Measurements from ENCODE around the gene GRIK5.

The GRIK5 gene

GRCh38 chr19:41988947-41989346 lies 81.1 kb downstream of the GRIK5 start:
- H3K9ac ChIP-seq (ENCODE audit: low read length in 2 of 2) = no peak overlapping the region
- H3K27me3 ChIP-seq (ENCODE audit: control insufficient read depth in 1 of 2, insufficient read depth in 2 of 2, low read length in 2 of 2) = peaks cover 19 to 22% of the 10 kb centered on the region in 2 donors
- no peak overlapping the region for H3K27ac ChIP-seq (ENCODE audit: low read length)
- H3K4me3 ChIP-seq (ENCODE audit: low read length in 2 of 2) = no peak overlapping the region
- H3K4me1 ChIP-seq (ENCODE audit: control insufficient read depth, insufficient read depth, low read length) = peaks cover 5% of the 10 kb centered on the region
- H3K36me3 ChIP-seq (ENCODE audit: control insufficient read depth in 2 of 2, insufficient read depth in 2 of 2, low read length in 2 of 2) = no peaks in the 10 kb centered on the region
- no peaks in the 10 kb centered on the region for H3K9me3 ChIP-seq (ENCODE audit: control insufficient read depth in 2 of 2, low read length in 2 of 2)

- peaks cover 8 to 10% of the 10 kb centered on the region in 2 donors for H3K27me3 ChIP-seq (ENCODE audit: control insufficient read depth in 1 of 2, insufficient read depth in 2 of 2, low read length in 2 of 2)
- H3K27ac ChIP-seq (ENCODE audit: low read length) = no peak overlapping the region
- no peak overlapping the region for H3K4me3 ChIP-seq (ENCODE audit: low read length in 2 of 2)
- H3K36me3 ChIP-seq (ENCODE audit: control insufficient read depth in 2 of 2, insufficient read depth in 2 of 2, low read length in 2 of 2) = no peaks in the 10 kb centered on the region
- H3K9me3 ChIP-seq (ENCODE audit: control insufficient read depth in 2 of 2, low read length in 2 of 2) = no peaks in the 10 kb centered on the region
- H3K4me1 ChIP-seq (ENCODE audit: control insufficient read depth, insufficient read depth, low read length) = no peaks in the 10 kb centered on the region
- H3K9ac ChIP-seq (ENCODE audit: low read length in 2 of 2) = no peak overlapping the region
Observed at GRCh38 chr19:41987141-41987860, 82.7 kb downstream of the GRIK5 start.

DNA sequence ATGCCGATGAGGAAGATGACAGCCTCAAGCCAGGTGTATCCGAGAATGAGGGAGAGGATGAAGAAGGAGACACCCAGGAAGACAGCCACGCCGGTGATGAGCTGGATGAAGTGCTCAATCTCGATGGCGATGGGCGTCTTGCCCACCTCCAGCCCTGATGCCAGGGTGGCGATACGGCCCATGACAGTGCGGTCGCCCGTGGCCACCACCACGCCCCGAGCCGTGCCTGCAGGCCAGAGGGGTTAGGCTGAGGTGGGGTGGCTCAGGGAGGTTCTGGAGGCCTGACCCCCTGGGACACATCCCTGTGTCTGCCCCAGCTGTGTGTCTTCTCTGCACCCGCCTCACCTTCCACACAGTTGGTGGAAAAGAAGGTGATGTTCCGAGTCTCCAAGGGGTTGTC lies 85.0 kb downstream of the GRIK5 start:
- H3K27me3 ChIP-seq (ENCODE audit: control insufficient read depth in 1 of 2, insufficient read depth in 2 of 2, low read length in 2 of 2) = no peaks in the 10 kb centered on the region
- H3K4me3 ChIP-seq (ENCODE audit: low read length in 2 of 2) = no peak overlapping the region
- no peaks in the 10 kb centered on the region for H3K9me3 ChIP-seq (ENCODE audit: control insufficient read depth in 2 of 2, low read length in 2 of 2)
- no peak overlapping the region for H3K27ac ChIP-seq (ENCODE audit: low read length)
- no peaks in the 10 kb centered on the region for H3K36me3 ChIP-seq (ENCODE audit: control insufficient read depth in 2 of 2, insufficient read depth in 2 of 2, low read length in 2 of 2)
- H3K9ac ChIP-seq (ENCODE audit: low read length in 2 of 2) = no peak overlapping the region
- no peaks in the 10 kb centered on the region for H3K4me1 ChIP-seq (ENCODE audit: control insufficient read depth, insufficient read depth, low read length)

- Histone ChIP-seq H3K36me3 (ENCODE audit: control insufficient read depth in 2 of 2, insufficient read depth in 2 of 2, low read length in 2 of 2) (no peaks in the 10 kb centered on the region), H3K27ac (ENCODE audit: low read length) (no peak overlapping the region), H3K4me3 (ENCODE audit: low read length in 2 of 2) (no peak overlapping the region), H3K9ac (ENCODE audit: low read length in 2 of 2) (no peak overlapping the region), H3K4me1 (ENCODE audit: control insufficient read depth, insufficient read depth, low read length) (no peaks in the 10 kb centered on the region), H3K27me3 (ENCODE audit: control insufficient read depth in 1 of 2, insufficient read depth in 2 of 2, low read length in 2 of 2) (no peaks in the 10 kb centered on the region), H3K9me3 (ENCODE audit: control insufficient read depth in 2 of 2, low read length in 2 of 2) (no peaks in the 10 kb centered on the region)
Observed at GRCh38 chr19:41981724-41982123, 88.3 kb downstream of the GRIK5 start.

- no peak overlapping the region for H3K9ac ChIP-seq (ENCODE audit: low read length in 2 of 2)
- no peaks in the 10 kb centered on the region for H3K4me1 ChIP-seq (ENCODE audit: control insufficient read depth, insufficient read depth, low read length)
- H3K9me3 ChIP-seq (ENCODE audit: control insufficient read depth in 2 of 2, low read length in 2 of 2) = no peaks in the 10 kb centered on the region
- H3K27ac ChIP-seq (ENCODE audit: low read length) = no peak overlapping the region
- H3K27me3 ChIP-seq (ENCODE audit: control insufficient read depth in 1 of 2, insufficient read depth in 2 of 2, low read length in 2 of 2) = no peaks in the 10 kb centered on the region
- no peaks in the 10 kb centered on the region for H3K36me3 ChIP-seq (ENCODE audit: control insufficient read depth in 2 of 2, insufficient read depth in 2 of 2, low read length in 2 of 2)
- H3K4me3 ChIP-seq (ENCODE audit: low read length in 2 of 2) = no peak overlapping the region
Observed at GRCh38 chr19:41978470-41978869, 91.5 kb downstream of the GRIK5 start.

- H3K4me3 ChIP-seq (ENCODE audit: low read length in 2 of 2) = no peak overlapping the region
- no peak overlapping the region for H3K9ac ChIP-seq (ENCODE audit: low read length in 2 of 2)
- no peaks in the 10 kb centered on the region for H3K27me3 ChIP-seq (ENCODE audit: control insufficient read depth in 1 of 2, insufficient read depth in 2 of 2, low read length in 2 of 2)
- no peaks in the 10 kb centered on the region for H3K36me3 ChIP-seq (ENCODE audit: control insufficient read depth in 2 of 2, insufficient read depth in 2 of 2, low read length in 2 of 2)
- H3K4me1 ChIP-seq (ENCODE audit: control insufficient read depth, insufficient read depth, low read length) = no peaks in the 10 kb centered on the region
- no peaks in the 10 kb centered on the region for H3K9me3 ChIP-seq (ENCODE audit: control insufficient read depth in 2 of 2, low read length in 2 of 2)
- H3K27ac ChIP-seq (ENCODE audit: low read length) = no peak overlapping the region
Observed at GRCh38 chr19:41977916-41978315, 92.1 kb downstream of the GRIK5 start.

DNA sequence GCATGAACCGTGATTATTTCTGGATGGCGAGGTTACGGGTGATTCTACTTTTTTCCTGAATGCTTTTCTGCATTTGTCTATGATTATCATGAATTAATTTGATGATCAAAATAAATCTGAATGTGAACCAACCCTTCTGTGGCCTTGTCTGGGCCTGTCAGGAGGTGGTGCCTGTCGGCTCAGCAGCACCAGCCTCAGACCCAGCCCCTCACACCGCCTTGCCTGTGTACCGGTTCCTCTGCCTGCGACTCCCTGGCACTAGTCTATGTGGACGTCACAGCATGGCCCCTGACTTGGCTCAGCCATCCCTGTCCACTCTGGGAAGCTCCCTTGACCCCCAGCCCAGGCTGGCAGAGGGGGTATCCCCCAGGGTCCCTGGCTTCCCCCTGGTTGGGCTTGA lies 95.4 kb downstream of the GRIK5 start:
- no peak overlapping the region for H3K4me3 ChIP-seq (ENCODE audit: low read length in 2 of 2)
- H3K9ac ChIP-seq (ENCODE audit: low read length in 2 of 2) = no peak overlapping the region
- H3K4me1 ChIP-seq (ENCODE audit: control insufficient read depth, insufficient read depth, low read length) = no peaks in the 10 kb centered on the region
- peaks cover 0 to under 1% of the 10 kb centered on the region in 2 donors for H3K27me3 ChIP-seq (ENCODE audit: control insufficient read depth in 1 of 2, insufficient read depth in 2 of 2, low read length in 2 of 2)
- H3K27ac ChIP-seq (ENCODE audit: low read length) = no peak overlapping the region
- H3K9me3 ChIP-seq (ENCODE audit: control insufficient read depth in 2 of 2, low read length in 2 of 2) = no peaks in the 10 kb centered on the region
- H3K36me3 ChIP-seq (ENCODE audit: control insufficient read depth in 2 of 2, insufficient read depth in 2 of 2, low read length in 2 of 2) = no peaks in the 10 kb centered on the region

DNA sequence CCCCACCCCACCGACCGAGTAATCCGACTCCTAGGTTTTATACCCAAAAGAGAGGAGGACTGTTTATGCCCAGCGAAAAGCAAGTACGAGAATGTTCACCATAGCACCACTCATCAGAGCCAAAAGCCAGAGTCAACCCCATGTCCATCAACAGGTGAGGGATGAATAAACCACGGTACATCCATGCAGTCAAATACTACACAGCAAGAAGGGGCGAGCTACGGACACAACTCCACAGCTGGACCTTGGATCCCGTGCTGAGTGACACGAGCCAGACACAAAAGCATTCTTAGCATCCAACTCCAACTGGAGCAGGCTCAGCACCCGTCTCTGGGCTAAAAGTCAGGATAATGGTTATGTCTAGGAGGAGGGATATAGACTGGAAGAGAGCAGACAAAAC lies 98.6 kb downstream of the GRIK5 start:
- no peaks in the 10 kb centered on the region for H3K4me1 ChIP-seq (ENCODE audit: control insufficient read depth, insufficient read depth, low read length)
- H3K9ac ChIP-seq (ENCODE audit: low read length in 2 of 2) = no peak overlapping the region
- no peaks in the 10 kb centered on the region for H3K36me3 ChIP-seq (ENCODE audit: control insufficient read depth in 2 of 2, insufficient read depth in 2 of 2, low read length in 2 of 2)
- no peaks in the 10 kb centered on the region for H3K9me3 ChIP-seq (ENCODE audit: control insufficient read depth in 2 of 2, low read length in 2 of 2)
- H3K27me3 ChIP-seq (ENCODE audit: control insufficient read depth in 1 of 2, insufficient read depth in 2 of 2, low read length in 2 of 2) = peaks cover 0 to 8% of the 10 kb centered on the region in 2 donors
- no peak overlapping the region for H3K4me3 ChIP-seq (ENCODE audit: low read length in 2 of 2)
- no peak overlapping the region for H3K27ac ChIP-seq (ENCODE audit: low read length)

DNA sequence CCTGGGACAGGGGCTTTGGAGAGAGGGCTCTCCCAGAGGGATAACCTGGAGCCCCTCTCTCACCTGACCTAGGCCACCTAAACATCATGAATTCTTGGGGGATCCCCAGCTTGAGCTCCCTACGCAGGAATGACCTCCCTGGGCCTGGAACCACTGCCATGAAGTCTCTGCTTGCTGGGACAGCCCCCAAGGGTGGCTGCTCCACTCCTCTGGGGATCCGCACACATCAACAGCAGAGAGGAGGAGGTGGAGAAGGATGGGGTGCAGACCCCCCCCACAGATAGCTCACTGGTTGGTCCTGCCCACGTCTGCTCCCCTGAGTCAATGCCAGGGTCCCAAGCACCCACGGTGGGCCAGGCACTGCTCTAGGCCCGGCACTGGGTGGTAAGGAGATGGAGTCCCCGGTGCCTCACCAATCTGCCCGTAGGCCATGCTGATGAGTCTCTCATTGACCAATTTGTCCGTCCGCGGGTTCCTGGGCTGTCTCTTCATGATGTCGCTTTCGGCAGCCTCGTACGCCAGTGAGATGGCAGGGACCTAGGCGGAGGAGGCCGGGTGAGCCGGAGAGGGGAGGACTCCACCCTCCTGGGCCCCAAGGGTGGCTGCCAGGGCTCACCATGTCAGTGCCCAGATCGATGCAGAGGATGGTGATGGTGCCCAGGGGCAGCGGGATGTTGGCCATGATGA lies 100.1 kb downstream of the GRIK5 start:
- Histone ChIP-seq H3K9me3 (ENCODE audit: control insufficient read depth in 2 of 2, low read length in 2 of 2) (no peaks in the 10 kb centered on the region), H3K4me3 (ENCODE audit: low read length in 2 of 2) (no peak overlapping the region), H3K9ac (ENCODE audit: low read length in 2 of 2) (no peak overlapping the region), H3K27me3 (ENCODE audit: control insufficient read depth in 1 of 2, insufficient read depth in 2 of 2, low read length in 2 of 2) (peaks cover 0 to 11% of the 10 kb centered on the region in 2 donors), H3K27ac (ENCODE audit: low read length) (no peak overlapping the region), H3K36me3 (ENCODE audit: control insufficient read depth in 2 of 2, insufficient read depth in 2 of 2, low read length in 2 of 2) (no peaks in the 10 kb centered on the region), H3K4me1 (ENCODE audit: control insufficient read depth, insufficient read depth, low read length) (no peaks in the 10 kb centered on the region)

- no peaks in the 10 kb centered on the region for H3K36me3 ChIP-seq (ENCODE audit: control insufficient read depth in 2 of 2, insufficient read depth in 2 of 2, low read length in 2 of 2)
- H3K4me1 ChIP-seq (ENCODE audit: control insufficient read depth, insufficient read depth, low read length) = no peaks in the 10 kb centered on the region
- no peak overlapping the region for H3K27ac ChIP-seq (ENCODE audit: low read length)
- H3K4me3 ChIP-seq (ENCODE audit: low read length in 2 of 2) = no peak overlapping the region
- H3K9me3 ChIP-seq (ENCODE audit: control insufficient read depth in 2 of 2, low read length in 2 of 2) = no peaks in the 10 kb centered on the region
- peaks cover 0 to 11% of the 10 kb centered on the region in 2 donors for H3K27me3 ChIP-seq (ENCODE audit: control insufficient read depth in 1 of 2, insufficient read depth in 2 of 2, low read length in 2 of 2)
- no peak overlapping the region for H3K9ac ChIP-seq (ENCODE audit: low read length in 2 of 2)
Observed at GRCh38 chr19:41968751-41969595, 101.0 kb downstream of the GRIK5 start.

All from stomach smooth muscle (tissue), 2 donors.